IPS-18c (cell line): Measurements from ENCODE around the gene RAI14.

ENCODE experiments used
- H3K4me3 ChIP-seq: 2 replicates; pipeline ENCODE4 v1.7.0; 2013; ENCODE audit warnings: low read depth, mild to moderate bottlenecking, low read length, moderate library complexity; ENCODE audit not compliant: insufficient read depth
- H3K9me3 ChIP-seq: one replicate; pipeline ENCODE4 v1.6.1; 2013; ENCODE audit warnings: mild to moderate bottlenecking, low read length, moderate library complexity; ENCODE audit not compliant: control insufficient read depth, insufficient read depth

The RAI14 gene

GRCh38 chr5:34859253-34859652 is 203.1 kb downstream of the RAI14 start:
- H3K9me3 ChIP-seq, result no peaks in the 10 kb centered on the region

DNA sequence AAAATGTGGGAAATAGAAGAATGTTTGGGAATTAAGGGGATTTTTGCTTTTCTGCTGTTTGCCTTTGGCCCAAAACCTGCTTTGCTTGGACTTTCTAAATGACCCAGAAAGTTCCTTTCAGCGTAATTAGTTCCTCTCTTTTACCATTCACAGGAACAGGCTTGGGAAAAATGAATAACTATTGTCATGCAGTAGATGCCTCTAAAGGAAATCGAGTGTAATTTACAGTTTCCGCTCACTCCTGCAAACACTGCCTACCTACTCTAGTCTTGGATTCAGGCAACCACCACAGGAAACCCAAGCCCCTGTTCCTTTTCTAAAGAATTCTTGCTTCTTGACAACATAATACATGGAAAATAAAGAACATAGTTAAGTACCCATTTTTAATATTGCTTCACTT is 207.8 kb downstream of the RAI14 start:
- no peaks in the 10 kb centered on the region for H3K9me3 ChIP-seq
- H3K4me3 ChIP-seq, result no peak overlapping the region

More at GRCh38 chr5:34859253-34859652, 203.1 kb downstream of the RAI14 start:
- no peak overlapping the region for H3K4me3 ChIP-seq

DNA sequence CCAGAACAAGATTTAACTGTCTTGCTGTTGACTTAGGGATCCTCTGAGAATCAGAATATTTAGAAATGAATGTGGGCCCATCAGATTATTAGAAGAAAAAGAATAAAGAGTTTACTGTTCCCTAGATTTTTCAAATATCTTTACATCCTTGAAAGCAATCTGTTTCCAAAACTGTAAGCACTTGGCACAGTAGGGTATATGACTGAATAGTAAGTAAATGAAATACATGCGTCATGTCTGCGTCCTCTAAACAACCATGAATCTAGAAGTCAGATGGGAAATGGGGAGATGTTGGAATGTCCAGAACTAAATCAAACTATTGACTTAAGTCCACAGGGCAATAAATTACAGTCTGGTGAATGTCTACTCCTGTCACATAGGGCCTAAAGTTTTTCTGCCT is 209.0 kb downstream of the RAI14 start:
- Histone ChIP-seq H3K9me3 (no peaks in the 10 kb centered on the region), H3K4me3 (no peak overlapping the region)

DNA sequence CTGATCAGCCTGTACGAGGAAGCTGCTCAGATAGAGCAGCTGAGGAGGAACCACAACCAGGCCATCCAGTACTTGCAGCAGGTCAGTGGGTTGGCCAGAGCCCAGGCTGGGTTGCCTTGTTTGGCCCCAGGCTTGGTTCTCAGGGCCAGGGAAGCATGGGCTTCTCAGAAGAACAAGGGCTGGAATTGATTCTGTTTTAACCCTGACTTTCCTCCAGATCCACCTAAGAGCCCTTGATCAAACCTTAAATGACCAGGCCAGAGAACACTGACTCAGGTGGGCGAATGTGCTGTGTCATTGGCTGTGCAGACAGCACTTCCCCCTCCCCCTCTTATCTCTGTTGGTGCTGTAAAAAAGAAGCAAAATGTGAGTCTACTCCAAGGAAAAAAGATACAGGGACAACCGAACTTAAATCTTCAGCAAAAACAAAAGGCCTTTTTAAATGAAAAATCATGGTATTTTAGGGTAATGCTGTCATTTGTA is 210.9 kb downstream of the RAI14 start:
- no peaks in the 10 kb centered on the region for H3K9me3 ChIP-seq
- H3K4me3 ChIP-seq, result no peak overlapping the region

- Histone ChIP-seq H3K9me3 (no peaks in the 10 kb centered on the region), H3K4me3 (no peak overlapping the region)
Measured at GRCh38 chr5:34867660-34868059, 211.5 kb downstream of the RAI14 start.

GRCh38 chr5:34868791-34869190 is 212.7 kb downstream of the RAI14 start:
- Histone ChIP-seq H3K4me3 (no peak overlapping the region), H3K9me3 (no peaks in the 10 kb centered on the region)

DNA sequence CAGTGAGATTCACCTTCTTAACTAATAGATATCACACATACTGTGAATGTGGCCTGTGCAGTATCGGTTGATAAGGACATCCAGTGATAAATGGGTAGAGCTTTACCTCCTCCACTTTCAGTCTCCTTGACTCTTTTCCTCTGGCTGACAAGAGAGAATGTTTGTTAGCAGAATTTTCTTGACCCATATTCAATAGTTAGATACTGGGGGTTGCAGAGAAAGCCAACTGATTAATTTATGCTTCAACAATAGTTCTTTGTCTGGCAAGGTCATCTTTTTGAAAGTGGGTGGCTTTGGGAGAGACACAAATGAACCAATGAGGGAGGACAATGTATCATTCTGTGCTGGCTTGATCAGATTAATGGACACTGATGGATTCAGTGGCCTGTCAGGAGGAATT is 213.1 kb downstream of the RAI14 start:
- H3K4me3 ChIP-seq, result no peak overlapping the region
- no peaks in the 10 kb centered on the region for H3K9me3 ChIP-seq

DNA sequence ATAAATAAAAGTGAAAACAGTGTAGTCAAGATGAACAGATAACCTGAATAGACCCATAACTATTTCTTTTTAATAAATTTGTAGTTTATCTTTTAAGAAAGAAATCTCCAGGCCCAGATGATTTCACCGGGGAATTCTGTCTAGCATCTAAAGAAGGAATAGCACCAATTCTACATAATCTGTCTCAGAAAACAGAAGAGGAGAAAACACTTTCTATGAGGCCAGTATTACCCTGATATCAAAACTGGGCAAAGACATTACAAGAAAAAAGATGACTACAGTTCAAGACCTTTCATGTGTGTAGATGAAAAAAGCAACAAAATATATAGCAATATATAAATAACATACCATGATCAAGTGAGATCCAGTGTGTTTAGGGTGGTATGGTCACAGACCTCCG is 214.3 kb downstream of the RAI14 start:
- H3K4me3 ChIP-seq, result no peak overlapping the region
- H3K9me3 ChIP-seq, result no peaks in the 10 kb centered on the region

DNA sequence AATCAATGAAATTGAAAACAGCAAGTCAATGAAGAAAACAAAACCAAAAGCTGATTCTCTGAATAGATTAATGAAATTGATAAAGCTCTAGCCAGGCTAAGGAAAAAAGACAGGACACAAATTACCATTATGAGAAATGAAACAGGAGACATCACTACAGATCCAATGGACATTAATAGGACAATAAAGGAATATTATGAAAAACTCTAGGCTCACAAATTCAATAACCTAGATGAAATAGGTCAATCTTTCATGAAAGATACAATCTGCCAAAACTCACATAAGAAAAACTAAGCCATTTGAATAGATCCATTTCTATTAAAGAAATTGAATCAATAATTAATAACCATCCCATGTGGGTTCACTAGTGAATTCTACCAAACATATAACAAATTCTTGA is 220.1 kb downstream of the RAI14 start:
- Histone ChIP-seq H3K9me3 (no peaks in the 10 kb centered on the region), H3K4me3 (no peak overlapping the region)

DNA sequence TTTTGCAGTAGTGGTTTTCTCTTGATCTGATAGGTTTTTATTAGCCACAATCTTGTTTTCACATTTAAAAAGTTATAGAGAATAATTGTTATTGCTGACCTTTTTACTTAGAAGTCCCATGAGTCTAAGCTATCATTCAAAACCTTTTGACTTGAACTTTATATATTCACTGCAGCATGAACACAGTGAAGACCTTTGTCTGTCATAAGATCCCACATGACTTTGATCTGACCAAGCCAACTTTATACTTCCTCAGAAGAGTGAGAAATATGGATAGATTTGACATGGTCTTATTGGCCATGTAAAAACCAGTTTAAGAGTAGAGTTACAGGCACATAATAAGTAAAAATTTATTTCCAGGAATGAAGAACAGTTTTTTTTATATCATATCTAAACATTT is 225.1 kb downstream of the RAI14 start:
- no peaks in the 10 kb centered on the region for H3K9me3 ChIP-seq
- no peak overlapping the region for H3K4me3 ChIP-seq
